ENCODE data around the gene CACNB4.

- TF ChIP-seq MXI1 (IDR thresholded peaks at IDR 0.05; ENCODE audit: low read depth, low read length): no peak
- TF ChIP-seq CTCF (IDR thresholded peaks at IDR 0.05): no peak
- TF ChIP-seq EZH2phosphoT487 (IDR thresholded peaks at IDR 0.05; ENCODE audit: borderline replicate concordance, low read depth): no peak
- TF ChIP-seq RXRA (IDR thresholded peaks at IDR 0.05; ENCODE audit: borderline replicate concordance, low read depth): no peak
- TF ChIP-seq MAX (IDR thresholded peaks at IDR 0.05; ENCODE audit: low read depth): no peak
- no peak for TF ChIP-seq JUND (IDR thresholded peaks at IDR 0.05)
- TF ChIP-seq EP300 (IDR thresholded peaks at IDR 0.05; ENCODE audit: borderline replicate concordance in 1 of 2, low read depth in 1 of 2, low read length in 1 of 2): no peak
- no peak for TF ChIP-seq FOXM1 (IDR thresholded peaks at IDR 0.05; ENCODE audit: low read depth)
- no peak for TF ChIP-seq POLR2AphosphoS5 (IDR thresholded peaks at IDR 0.05; ENCODE audit: low read depth, low read length)
These were observed 312.8 kb downstream of the CACNB4 start for GRCh38 chr2:151786077-151786476.

Measured in SK-N-SH (cell line).